RKO (cell line): ENCODE measurements around the gene TRPC4.
A peak's percentile ranks its signal among the peaks of the same experiment; 100 is the strongest.

Source experiments
- DNase-seq: peaks from one replicate; pipeline ENCODE4 v3.0.0-alpha.2; 2016; ENCODE audit warnings: low spot score

Gene TRPC4

DNA sequence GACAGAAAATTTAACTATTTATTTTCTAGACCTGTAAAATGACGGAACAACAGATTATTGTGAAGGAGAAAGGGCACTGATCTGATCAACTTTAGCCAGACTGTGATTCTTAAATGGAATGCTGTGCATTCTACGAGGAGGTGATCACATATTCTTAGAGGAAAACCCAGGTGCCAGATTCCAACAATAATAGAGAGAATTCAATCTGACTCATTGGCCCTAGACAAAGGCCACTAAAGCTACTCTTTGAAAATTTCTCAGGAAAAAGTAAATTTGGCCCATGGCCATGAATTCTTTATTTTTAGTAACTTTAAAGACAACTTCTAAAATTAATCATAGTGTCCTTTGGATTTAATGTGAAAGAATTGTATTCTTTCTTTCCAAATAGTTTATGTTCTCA is 212.4 kb downstream of the TRPC4 start:
- no peak for DNase-seq

GRCh38 chr13:37656247-37656940 is 213.2 kb downstream of the TRPC4 start:
- DNase-seq = peak; percentile 88

DNA sequence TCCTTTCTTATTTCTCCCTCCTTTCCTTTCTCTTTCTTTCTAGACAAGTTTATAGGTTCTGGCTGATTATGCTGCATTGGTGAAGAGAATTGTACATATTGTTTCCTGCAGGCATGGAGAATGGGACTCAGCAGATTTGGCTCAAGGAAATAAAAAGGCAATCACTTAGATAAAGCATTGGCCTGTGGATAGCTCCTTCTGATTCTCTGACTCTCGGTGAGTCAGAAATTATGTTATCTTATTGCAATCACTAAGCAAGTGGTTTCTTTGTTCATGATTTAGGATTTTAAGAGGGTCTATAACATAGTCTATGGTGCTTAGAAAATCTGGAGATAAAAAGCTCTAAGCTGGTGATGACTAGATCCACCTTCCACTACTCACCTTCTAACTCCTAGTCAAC is 217.0 kb downstream of the TRPC4 start:
- DNase-seq = no peak

DNA sequence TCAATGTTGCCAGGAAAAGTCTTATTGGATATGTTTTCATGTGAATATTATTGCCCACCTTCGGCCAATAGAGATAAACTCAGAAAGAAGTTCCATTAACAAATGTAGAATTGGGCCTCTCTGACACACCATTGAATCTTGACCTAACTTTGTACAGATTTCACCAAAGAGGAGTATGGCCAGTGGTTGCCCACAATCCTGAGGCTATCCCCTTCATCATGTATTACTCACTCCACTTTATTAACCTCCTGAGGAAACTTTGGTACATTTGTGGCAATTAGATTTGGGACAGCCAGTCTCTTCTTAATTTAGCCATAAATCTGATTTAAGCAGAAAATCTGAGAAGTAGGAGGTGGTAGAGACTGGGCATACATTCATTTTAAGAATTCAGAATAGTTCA is 217.7 kb downstream of the TRPC4 start:
- no peak for DNase-seq

DNA sequence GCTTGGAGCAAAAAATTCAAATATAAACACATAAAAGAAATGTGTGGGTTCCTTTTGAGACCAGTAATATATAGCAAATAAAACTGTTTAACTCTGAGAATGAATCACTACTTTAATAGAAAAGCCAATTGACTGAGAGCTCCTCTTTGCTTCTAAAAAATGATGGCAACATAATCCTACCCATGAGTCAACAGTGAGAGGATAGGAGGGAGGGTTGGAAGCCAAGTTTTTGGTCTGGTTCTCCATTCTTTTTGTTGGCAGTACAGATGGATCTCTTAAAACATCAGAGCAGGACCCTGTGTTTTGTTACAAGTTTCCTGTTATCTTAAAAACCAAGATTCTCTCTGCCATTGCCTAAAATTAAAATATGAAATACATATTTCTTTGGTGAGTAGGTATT is 221.0 kb downstream of the TRPC4 start:
- DNase-seq = no peak

DNA sequence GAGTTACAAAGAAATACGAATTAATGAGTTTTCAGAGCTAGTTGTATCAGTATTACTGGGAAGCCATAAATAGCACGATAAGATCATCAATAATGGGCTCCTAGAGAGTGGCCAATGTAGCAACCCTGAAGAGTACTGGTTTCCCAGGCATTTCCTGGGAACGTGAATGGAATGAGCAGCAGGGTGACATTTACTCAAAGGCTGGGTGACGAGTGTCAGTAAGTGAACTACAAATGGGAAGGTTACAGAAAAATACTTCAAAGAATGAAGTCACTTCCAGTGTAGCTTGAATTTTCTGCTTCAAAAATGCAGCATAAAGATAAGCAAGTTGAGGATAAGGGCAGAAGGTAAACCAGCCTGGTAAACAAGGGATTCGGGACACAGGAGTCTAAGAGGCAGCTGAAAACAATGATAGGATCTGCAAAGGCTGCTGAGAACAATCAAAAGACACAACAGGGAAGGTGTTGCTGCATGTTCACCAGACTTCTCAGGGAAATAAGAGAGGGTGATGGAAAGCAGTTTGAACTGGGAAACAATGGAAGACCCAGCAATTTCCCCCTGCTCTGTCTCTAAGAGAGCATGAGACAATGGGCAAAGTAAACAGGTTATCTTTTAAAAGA is 222.4 kb downstream of the TRPC4 start:
- no peak for DNase-seq

DNA sequence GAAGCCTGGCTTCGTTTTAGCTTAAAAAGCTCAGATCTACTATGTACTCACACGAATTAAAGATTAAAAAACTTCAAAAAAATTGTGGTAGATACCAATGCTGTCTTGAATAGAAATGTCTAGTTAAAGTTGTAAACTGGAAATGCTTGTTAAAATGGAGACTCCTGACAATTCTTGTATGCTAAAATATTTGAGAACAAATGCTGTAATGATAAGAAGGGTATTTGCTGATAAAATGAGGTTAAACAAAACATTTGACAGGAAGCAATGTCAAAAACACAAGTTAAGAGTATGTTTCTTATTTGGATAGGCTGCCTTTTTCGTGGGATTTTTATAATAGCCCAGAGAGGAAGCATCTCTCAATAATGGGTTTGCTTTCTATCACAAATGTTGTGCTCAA is 223.0 kb downstream of the TRPC4 start:
- no peak for DNase-seq

- no peak for DNase-seq
These were observed 224.3 kb downstream of the TRPC4 start for GRCh38 chr13:37645181-37645740.

DNA sequence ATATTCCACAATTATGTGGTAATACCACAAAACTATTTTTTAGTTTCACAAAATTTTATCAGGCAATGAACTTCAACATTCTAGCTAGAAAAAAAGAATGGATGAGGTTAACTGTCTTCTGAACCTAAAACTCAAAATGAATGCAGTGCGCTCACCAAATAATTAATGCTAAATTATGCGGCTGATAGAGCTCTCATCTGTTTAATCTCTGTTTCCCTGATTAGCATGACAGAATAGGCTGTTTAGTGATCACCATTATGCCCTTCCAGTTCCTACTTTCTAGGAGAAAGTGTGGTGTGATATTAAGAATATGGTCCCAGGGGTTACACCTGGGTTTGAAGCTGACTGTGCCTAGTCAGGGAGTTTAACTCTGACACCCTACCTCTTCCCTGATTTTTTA is 228.2 kb downstream of the TRPC4 start:
- no peak for DNase-seq

DNA sequence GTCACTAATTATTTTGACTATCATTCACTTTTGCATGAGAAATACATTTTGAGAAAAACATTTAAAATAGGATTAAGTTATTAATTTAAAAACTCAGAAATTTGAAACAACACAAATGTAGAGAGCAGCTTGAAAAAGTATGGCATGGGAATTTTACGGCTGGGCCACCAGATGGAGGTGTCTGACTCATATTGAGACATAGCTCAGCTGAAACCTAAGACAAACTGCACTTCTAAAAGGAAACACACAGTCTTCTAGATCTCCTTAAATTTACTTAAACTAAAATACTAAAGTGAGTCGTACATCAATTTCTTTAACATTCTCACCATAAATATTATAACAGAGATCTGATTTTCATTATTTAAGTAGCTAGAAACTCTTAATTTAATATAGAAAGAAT is 229.1 kb downstream of the TRPC4 start:
- peak; percentile 72 for DNase-seq

DNA sequence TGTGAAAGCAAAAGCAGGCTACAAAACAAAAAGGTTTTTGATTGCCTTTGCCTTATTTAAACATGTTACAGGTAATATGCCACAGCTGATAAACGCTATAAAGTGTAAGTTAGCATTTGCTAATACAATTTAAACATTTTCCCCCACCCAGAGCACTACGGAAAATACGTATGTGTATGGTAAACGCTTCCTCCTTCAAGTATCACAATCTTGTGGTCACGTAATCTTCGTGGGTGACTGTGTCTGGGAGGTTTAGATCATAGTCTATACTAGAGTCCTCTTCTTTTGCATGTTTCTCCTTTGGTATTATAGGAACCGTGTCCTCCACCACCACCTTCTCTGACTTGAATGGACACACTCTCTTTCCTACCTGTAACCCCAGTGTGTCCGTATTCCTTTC is 232.9 kb downstream of the TRPC4 start:
- no peak for DNase-seq

DNA sequence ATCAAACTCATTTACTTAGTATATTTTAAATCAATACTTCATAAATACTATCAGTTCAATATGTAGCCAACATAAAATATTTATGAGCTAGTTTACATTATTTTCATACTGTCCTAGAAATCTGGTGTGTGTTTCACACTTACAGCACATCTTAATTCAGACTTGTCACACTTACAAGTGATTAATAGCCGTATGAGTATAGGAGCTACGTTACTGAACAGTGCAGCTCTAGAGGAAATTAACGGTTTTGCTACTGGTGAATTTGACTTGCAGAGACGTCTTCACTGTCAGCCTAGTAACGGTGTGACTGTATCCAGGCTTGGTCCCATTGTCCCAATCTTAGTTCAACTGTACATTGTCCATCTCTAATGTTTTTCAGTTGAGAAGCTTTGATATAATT is 237.3 kb downstream of the TRPC4 start:
- no peak for DNase-seq

DNA sequence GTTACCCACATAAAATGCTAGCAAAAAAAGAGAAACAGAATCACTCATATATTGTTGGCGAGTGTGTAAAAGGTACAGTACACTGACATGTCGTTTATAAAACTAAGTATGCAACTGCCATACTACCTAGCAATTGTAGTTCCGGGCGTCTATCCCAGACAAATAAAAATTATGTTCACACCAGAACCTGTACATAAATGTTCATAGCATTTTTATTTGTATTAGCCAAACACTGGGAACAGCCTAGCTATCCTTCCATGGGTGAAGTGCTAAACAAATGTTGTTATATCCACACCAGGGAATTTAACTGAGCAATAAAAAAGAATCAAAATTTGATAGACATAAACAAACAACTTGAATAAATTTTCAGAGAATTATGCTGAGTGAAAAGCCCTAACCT is 242.1 kb downstream of the TRPC4 start:
- DNase-seq = no peak

GRCh38 chr13:37621811-37622361 is 247.7 kb downstream of the TRPC4 start:
- no peak for DNase-seq

DNA sequence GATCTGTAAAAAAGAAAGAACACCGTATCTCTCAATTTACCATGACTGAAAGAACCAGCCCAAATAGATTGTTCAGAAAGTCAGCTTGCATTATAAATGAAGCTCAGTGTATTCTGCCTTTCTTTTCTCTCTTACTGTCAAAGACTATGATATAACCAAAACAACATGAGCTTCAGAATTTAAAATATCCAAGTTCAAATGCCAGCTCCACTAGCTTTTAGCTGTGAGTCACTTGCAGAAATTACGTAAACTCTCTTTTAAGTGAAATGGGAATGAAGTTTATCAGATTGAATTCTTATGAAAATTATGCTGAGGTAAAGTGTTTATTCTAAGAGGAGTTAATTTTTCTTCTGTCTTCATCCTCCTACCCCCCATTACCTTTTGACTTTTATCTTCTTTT is 251.0 kb downstream of the TRPC4 start:
- no peak for DNase-seq

DNA sequence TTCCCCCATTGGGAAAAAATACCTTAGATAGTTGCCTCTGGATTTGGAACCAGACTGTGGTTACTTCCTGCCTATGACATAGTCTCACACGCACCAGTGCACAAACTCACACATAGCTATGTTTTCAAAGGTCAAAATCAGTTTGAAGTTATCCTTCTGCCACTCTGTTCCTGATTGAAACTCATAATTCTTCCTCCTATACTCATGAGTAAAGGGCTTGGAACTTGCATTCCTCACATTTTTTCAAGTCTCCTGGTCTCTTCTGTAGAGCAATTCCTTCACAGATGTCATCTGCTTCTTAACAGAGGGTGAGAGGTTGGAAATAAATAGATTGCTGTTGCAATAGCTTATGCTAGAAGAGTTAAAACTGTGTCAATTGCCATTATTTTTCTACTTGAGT is 252.4 kb downstream of the TRPC4 start:
- no peak for DNase-seq

DNA sequence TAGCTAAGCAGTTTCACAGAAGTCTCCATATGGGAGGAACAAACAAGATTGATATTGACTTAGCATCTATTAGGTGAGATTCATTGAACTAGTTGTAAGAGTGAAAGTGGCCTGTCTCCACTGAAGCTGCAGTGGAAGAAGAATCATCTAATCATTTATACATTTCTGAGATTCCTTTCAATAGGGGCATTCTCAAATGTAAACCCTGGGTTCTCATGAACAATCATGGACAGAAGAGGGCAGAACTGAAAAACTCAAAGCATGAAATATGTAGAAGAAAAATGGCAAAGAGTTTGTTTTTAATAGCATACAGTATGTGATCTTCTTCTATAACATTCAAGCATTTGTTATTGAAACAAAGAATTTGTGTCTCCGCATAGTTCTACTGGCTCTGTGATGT is 253.4 kb downstream of the TRPC4 start:
- no peak for DNase-seq

DNA sequence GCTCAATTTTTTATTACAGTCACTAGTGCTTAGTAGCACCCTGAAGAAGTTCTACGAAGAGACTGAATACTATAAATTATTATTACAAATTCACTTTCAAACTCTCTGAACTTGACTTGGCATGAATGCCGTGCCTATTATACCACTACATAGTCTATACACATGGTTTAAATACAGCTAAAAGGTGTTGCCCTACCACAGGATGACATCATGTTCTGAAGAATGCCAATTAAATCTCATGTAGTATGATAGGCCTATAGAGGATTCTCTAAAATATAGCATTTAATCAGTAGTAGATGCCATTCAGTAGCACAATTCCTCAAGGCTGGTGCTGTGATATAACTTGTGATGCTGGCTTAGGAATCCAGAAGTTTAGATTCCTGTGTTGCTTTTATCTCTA is 254.3 kb downstream of the TRPC4 start:
- no peak for DNase-seq

GRCh38 chr13:37613638-37614037 is 255.9 kb downstream of the TRPC4 start:
- DNase-seq = no peak

GRCh38 chr13:37613236-37613635 is 256.3 kb downstream of the TRPC4 start:
- no peak for DNase-seq

DNA sequence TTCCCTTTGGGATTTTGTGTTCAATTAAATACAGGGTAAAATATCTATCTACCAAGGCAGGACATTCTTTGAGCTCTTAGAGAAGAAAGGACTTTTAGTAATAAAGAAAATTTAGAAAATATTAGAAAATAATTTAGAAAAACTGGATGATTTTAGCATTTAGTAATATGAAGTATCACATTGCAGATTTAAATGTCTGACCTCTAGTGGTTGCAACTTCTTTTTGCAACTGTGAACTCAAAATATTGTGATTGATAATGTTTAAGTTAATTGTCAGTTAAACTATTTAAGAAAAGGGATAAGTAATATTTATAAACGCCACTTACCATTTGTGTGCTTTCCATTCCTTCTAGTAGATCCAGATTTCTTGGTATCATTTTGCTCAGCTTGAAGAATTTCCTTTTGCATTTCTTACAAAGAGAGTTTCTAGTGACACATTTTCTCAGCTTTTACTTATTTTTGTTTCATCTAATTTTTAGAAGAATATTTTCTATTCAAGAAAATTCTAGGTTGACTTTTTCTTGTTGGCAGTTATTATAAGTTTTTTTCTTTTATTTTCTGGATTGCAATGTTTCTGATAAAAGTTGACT is 260.7 kb downstream of the TRPC4 start:
- no peak for DNase-seq

DNA sequence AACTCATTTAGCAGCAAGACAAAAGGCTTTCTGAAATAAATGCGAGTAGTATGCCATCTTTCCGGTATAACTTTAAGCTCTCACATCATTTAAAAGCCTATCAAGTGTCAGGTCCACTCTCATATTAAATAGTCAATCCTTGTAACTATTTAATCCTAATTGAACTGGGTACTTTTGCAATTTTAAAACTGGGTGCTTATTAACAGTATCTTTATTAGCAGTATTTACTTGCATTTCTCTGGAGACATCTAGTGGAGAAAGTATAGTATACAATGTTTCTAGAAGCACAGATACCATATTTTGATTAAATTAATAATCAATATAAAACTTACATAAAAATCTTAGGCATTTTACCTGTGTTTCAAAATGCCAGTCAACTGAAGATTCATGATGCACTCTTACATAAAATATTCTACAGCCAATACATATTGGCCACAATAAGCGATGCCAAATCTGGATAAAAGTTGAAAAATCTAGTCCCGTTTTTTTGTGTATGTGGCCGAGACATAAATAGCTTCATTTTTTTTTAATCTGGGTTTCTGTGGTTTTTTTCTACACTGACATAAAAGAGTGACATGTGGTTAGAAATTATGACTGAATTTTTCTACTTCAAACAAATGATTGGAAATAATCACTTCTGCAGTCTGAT is 266.7 kb downstream of the TRPC4 start:
- DNase-seq = peak; percentile 47
